ENCODE results near the gene GNG2. TPM values are rescaled to one million over a fixed set of nuclear protein-coding genes. Genes with fewer than 3 reads are reported as not detected.
A peak's percentile ranks its signal among the peaks of the same experiment; 100 is the strongest.

GNG2 gene
- total RNA-seq, 5 donors from 2014 or later (not counting 1 experiment from before 2014, with no cell fraction given) = 82.2 to 197 (median 99.0) TPM

DNA sequence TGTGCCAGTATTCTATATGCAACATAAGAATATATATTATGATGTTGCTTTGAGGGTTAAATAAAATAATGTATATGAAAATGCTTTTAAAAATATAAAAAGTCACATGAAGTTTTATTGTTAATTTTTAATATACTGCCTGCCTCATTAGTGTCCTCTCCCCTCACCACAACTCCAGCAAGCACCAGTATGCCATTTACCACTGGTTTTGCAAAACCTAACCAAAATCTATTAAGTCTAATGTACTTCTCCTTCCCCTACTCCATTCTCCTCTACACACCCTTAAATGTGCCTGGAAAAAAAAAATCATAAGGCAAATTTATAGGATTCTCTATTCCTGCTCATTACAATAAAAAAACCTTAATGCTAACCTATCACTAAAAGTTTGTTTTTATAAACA lies 24.0 kb upstream of the GNG2 start:
- Histone ChIP-seq H3K9me3 (peaks cover 4% of the 10 kb centered on the region), H3K4me1 (ENCODE audit: control insufficient read depth in 1 of 2, extremely low read depth in 1 of 2, insufficient read depth in 2 of 2, low read length in 2 of 2) (no peaks in the 10 kb centered on the region), H3K36me3 (ENCODE audit: control insufficient read depth in 2 of 2, extremely low read depth in 1 of 2, insufficient read depth in 1 of 2, low read length in 1 of 2) (no peaks in the 10 kb centered on the region), H3K27me3 (replicated peaks in 1 of 2; ENCODE audit: control insufficient read depth in 2 of 2, extremely low read depth in 1 of 2, insufficient read depth in 2 of 2, low read length in 1 of 2) (no peaks in the 10 kb centered on the region), H3K4me3 (ENCODE audit: control insufficient read depth in 1 of 2, extremely low read depth in 1 of 2, low read length in 1 of 2) (no peak overlapping the region), H3K27ac (ENCODE audit: low read length) (no peak overlapping the region)
- Mint-ChIP-seq H3K4me3 (no peak overlapping the region), H3K27me3 (no peaks in the 10 kb centered on the region), H3K36me3 (no peaks in the 10 kb centered on the region), H3K27ac (no peak overlapping the region), H3K4me1 (peaks cover 0 to 12% (median 0%) of the 10 kb centered on the region in 3 donors), H3K9me3 (peaks cover 0 to 13% (median 6%) of the 10 kb centered on the region in 3 donors)
- CTCF ChIA-PET = no interaction called here
- POLR2A ChIA-PET = interaction anchor here in 1 of 2 donors (0.6 to 1.0 kb wide), 2 partner anchors 157 to 268 kb away, joined by 3 to 6 read pairs; no protein-coding TSS in a partner anchor
- no peak for DNase-seq
- no peak for ATAC-seq (replicated peaks in 1 of 4)

DNA sequence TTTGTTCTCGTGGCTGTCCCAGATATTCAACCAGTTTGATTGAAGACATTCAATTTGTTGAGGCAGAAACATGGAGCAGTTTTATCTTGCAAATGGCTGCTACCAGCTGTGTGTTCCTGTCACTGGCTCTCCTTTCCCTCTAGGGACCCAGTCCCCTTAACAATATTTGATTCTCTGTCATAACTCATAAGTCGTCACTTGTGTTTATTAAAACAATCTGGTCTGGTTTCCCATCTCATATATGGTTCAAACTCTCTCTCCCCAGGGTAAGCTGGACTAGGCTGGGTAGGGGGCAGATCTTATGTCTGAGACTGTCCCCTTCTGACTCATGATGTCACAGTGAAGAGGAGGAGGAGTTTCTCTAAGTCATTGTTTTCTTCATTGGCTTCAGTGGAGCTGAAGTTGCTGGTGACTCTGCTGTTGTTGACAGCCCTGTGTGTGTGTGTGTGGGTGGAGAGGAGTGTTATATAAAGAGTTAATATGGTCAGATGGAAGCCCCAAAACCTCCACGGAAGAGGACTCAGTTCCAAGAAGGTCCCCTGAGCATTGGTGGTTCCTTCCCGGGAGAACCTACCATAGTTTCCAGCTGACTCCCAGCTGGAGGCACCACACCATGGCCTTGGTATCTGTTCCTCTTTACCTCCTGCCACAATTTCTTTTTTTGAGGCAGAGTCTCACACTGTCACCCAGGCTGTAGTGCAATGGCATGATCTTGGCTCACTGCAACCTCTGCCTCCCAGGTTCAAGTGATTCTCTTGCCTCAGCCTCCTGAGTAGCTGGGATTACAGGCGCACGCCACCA lies 16.1 kb upstream of the GNG2 start:
- Histone ChIP-seq H3K36me3 (ENCODE audit: control insufficient read depth in 2 of 2, extremely low read depth in 1 of 2, insufficient read depth in 1 of 2, low read length in 1 of 2) (no peaks in the 10 kb centered on the region), H3K27me3 (replicated peaks in 1 of 2; ENCODE audit: control insufficient read depth in 2 of 2, extremely low read depth in 1 of 2, insufficient read depth in 2 of 2, low read length in 1 of 2) (no peaks in the 10 kb centered on the region), H3K4me1 (ENCODE audit: control insufficient read depth in 1 of 2, extremely low read depth in 1 of 2, insufficient read depth in 2 of 2, low read length in 2 of 2) (peaks cover 23 to 45% of the 10 kb centered on the region in 2 experiments), H3K27ac (ENCODE audit: low read length) (no peak overlapping the region), H3K9me3 (no peaks in the 10 kb centered on the region), H3K4me3 (ENCODE audit: control insufficient read depth in 1 of 2, extremely low read depth in 1 of 2, low read length in 1 of 2) (no peak overlapping the region)
- Mint-ChIP-seq H3K27ac (peak overlapping the region; percentile 26 to 58), H3K27me3 (no peaks in the 10 kb centered on the region), H3K9me3 (peaks cover 0 to 9% (median 0%) of the 10 kb centered on the region in 3 donors), H3K36me3 (no peaks in the 10 kb centered on the region), H3K4me1 (peaks cover 54 to 63% (median 58%) of the 10 kb centered on the region in 3 donors), H3K4me3 (peak overlapping the region in 1 of 3 donors; percentile 5)
- WGBS (ENCODE audit: insufficient coverage) = 71% methylated on average over 3 of the region's 6 CpGs
- DNase-seq (no peak), ATAC-seq (replicated peaks in 1 of 4) (no peak)
- CTCF ChIA-PET = no interaction called here
- POLR2A ChIA-PET = interaction anchor here in 1 of 2 donors (1.2 kb wide), 1 partner anchor 16 kb away, joined by 3 read pairs; the partner anchor contains the start of gene GNG2

DNA sequence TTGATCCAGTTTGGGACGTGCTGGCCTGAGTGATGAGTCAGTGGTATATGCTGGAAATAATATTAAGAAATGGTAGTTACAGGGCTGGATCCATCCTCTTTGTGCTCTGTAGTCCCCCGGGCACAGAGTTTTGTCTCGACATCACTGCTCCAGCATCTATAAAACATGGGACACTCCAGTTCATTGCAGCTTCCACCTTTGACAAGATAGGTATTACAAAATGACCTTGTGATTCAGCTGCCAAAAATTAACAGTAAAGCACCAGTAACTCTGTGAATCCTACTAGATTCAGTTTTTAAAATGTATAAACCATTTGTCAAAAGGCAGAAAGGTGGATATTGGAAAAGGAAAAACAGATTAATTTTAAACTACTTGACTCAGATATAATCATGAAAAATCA lies 14.6 kb upstream of the GNG2 start:
- ChIA-PET CTCF (interaction anchor here (0.5 to 2.7 kb wide), 6 partner anchors 16 to 89 kb away, joined by 3 to 44 read pairs (median 4); partner anchors contain the start of gene GNG2 (in 1 of the 2)), POLR2A (interaction anchor here (0.6 to 3.9 kb wide), 10 partner anchors 10 to 606 kb away, joined by 3 to 152 read pairs (median 7); partner anchors contain the start of genes GNG2 (in 1 of the 2) and TMX1 (in 1 of the 2))
- no peak for DNase-seq
- Histone ChIP-seq H3K27me3 (replicated peaks in 1 of 2; ENCODE audit: control insufficient read depth in 2 of 2, extremely low read depth in 1 of 2, insufficient read depth in 2 of 2, low read length in 1 of 2) (no peaks in the 10 kb centered on the region), H3K4me1 (ENCODE audit: control insufficient read depth in 1 of 2, extremely low read depth in 1 of 2, insufficient read depth in 2 of 2, low read length in 2 of 2) (peaks cover 23 to 45% of the 10 kb centered on the region in 2 experiments), H3K4me3 (ENCODE audit: control insufficient read depth in 1 of 2, extremely low read depth in 1 of 2, low read length in 1 of 2) (no peak overlapping the region), H3K9me3 (no peaks in the 10 kb centered on the region), H3K36me3 (ENCODE audit: control insufficient read depth in 2 of 2, extremely low read depth in 1 of 2, insufficient read depth in 1 of 2, low read length in 1 of 2) (no peaks in the 10 kb centered on the region), H3K27ac (ENCODE audit: low read length) (peak overlapping the region; percentile 100)
- Mint-ChIP-seq H3K27me3 (no peaks in the 10 kb centered on the region), H3K4me3 (peak overlapping the region; percentile 17 to 82 (median 34)), H3K27ac (peak overlapping the region; percentile 73 to 78), H3K9me3 (peaks cover 0 to 14% (median 8%) of the 10 kb centered on the region in 3 donors), H3K4me1 (peaks cover 59 to 69% (median 65%) of the 10 kb centered on the region in 3 donors), H3K36me3 (no peaks in the 10 kb centered on the region)
- WGBS (ENCODE audit: insufficient coverage) = 90% methylated on average over 2 of the region's 3 CpGs
- no peak for ATAC-seq (replicated peaks in 1 of 4)

DNA sequence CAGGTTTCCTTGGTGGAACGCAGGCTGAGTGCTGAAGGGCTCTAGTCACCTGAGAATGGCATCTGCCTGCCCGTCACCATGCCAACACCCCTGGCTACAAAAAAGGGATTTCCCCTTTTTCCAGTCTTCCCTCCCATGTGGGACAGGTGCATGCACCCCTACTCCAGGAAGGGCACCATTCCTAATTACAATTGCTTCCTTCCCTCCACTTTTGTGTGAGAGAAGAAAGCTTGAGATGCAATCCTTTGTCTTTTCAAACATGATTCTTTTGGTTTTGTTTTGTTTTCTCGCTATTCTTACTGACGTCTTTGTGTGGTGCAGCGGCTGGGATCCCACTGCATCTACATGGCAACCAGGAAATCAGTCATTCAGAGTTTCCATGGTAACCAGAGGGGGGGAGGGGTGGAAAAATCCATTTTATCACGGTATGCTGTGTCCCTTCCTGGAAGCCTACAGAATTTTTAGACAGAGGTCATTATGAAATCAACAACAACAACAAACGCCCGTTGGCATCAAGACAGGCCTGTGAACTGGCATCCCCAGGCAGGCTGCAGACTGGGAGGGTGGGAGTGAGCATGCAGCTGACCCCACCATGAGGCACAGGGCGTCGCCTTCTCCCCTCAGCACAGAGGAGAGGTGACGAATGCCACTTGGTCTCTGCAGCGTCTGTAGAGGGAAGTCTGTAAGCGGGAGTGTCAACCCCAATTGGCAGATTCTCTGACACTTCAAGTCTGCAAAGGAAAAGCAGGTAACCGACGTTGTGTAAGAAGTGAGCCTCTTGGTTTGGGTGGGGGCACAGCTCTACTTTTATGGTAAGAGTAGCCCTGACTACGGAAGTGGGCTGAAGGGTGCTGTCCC lies 13.6 kb upstream of the GNG2 start:
- peaks cover 0 to 14% (median 8%) of the 10 kb centered on the region in 3 donors for H3K9me3 Mint-ChIP-seq
- Histone ChIP-seq H3K9me3 (no peaks in the 10 kb centered on the region), H3K27me3 (replicated peaks in 1 of 2; ENCODE audit: control insufficient read depth in 2 of 2, extremely low read depth in 1 of 2, insufficient read depth in 2 of 2, low read length in 1 of 2) (no peaks in the 10 kb centered on the region), H3K27ac (ENCODE audit: low read length) (peak overlapping the region; percentile 100), H3K36me3 (ENCODE audit: control insufficient read depth in 2 of 2, extremely low read depth in 1 of 2, insufficient read depth in 1 of 2, low read length in 1 of 2) (no peaks in the 10 kb centered on the region), H3K4me1 (ENCODE audit: control insufficient read depth in 1 of 2, extremely low read depth in 1 of 2, insufficient read depth in 2 of 2, low read length in 2 of 2) (peaks cover 23 to 45% of the 10 kb centered on the region in 2 experiments), H3K4me3 (ENCODE audit: control insufficient read depth in 1 of 2, extremely low read depth in 1 of 2, low read length in 1 of 2) (peak overlapping the region; percentile 60 to 62)
- H3K27ac Mint-ChIP-seq = peak overlapping the region; percentile 99
- POLR2A ChIA-PET = interaction anchor here (0.6 to 3.9 kb wide), 28 partner anchors 9 to 1187 kb away, joined by 3 to 152 read pairs (median 5); partner anchors contain the start of genes GNG2 (in 2 of the 2) and TMX1 (in 1 of the 2)
- DNase-seq = peak; percentile 58 to 97 (median 88)
- H3K4me3 Mint-ChIP-seq = peak overlapping the region; percentile 82 to 89 (median 82)
- ATAC-seq (replicated peaks in 1 of 4) = peak; percentile 82 to 92 (median 90)
- peaks cover 65 to 76% (median 66%) of the 10 kb centered on the region in 3 donors for H3K4me1 Mint-ChIP-seq
- 0% methylated on average over 10 of the region's 16 CpGs for WGBS (ENCODE audit: insufficient coverage)
- CTCF ChIA-PET = interaction anchor here in 1 of 2 donors (0.5 to 2.7 kb wide), 20 partner anchors 9 to 1036 kb away, joined by 3 to 44 read pairs (median 4); partner anchors contain the start of gene GNG2
- H3K36me3 Mint-ChIP-seq = no peaks in the 10 kb centered on the region
- no peaks in the 10 kb centered on the region for H3K27me3 Mint-ChIP-seq

DNA sequence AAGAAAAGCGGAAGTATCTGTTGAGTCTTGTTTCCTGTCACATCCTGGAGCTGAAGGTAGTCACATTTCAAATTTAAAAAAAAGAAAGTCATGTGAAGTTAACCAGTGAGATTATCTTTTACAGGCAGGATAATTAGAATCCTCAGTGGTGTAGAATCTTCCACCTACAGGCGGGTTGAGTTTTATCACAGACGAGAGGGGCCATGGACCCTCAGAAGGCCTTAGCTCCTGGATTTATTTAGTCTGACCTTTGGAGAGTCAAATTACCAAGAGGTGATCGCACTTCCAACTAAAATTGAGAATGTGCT lies 13.0 kb upstream of the GNG2 start:
- Mint-ChIP-seq H3K36me3 (no peaks in the 10 kb centered on the region), H3K4me3 (peak overlapping the region; percentile 82 to 89 (median 82)), H3K27me3 (no peaks in the 10 kb centered on the region), H3K4me1 (peaks cover 69 to 81% (median 72%) of the 10 kb centered on the region in 3 donors), H3K27ac (peak overlapping the region; percentile 99), H3K9me3 (peaks cover 0 to 14% (median 8%) of the 10 kb centered on the region in 3 donors)
- no peaks in the 10 kb centered on the region for H3K27me3 ChIP-seq (replicated peaks in 1 of 2; ENCODE audit: control insufficient read depth in 2 of 2, extremely low read depth in 1 of 2, insufficient read depth in 2 of 2, low read length in 1 of 2)
- ATAC-seq (replicated peaks in 1 of 4) = no peak
- H3K36me3 ChIP-seq (ENCODE audit: control insufficient read depth in 2 of 2, extremely low read depth in 1 of 2, insufficient read depth in 1 of 2, low read length in 1 of 2) = no peaks in the 10 kb centered on the region
- no peak overlapping the region for H3K4me3 ChIP-seq (ENCODE audit: control insufficient read depth in 1 of 2, extremely low read depth in 1 of 2, low read length in 1 of 2)
- DNase-seq = peak in 1 of 35 experiments; percentile 19
- H3K4me1 ChIP-seq (ENCODE audit: control insufficient read depth in 1 of 2, extremely low read depth in 1 of 2, insufficient read depth in 2 of 2, low read length in 2 of 2) = peaks cover 26 to 45% of the 10 kb centered on the region in 2 experiments
- POLR2A ChIA-PET = interaction anchor here (0.6 to 3.9 kb wide), 19 partner anchors 10 to 402 kb away, joined by 3 to 152 read pairs (median 6); partner anchors contain the start of gene GNG2 (in 2 of the 2)
- WGBS (ENCODE audit: insufficient coverage) = 80% methylated on average over 1 of the region's 4 CpGs
- CTCF ChIA-PET = interaction anchor here in 1 of 2 donors (0.8 to 2.7 kb wide), 18 partner anchors 9 to 195 kb away, joined by 3 to 44 read pairs (median 5); partner anchors contain the start of gene GNG2
- no peaks in the 10 kb centered on the region for H3K9me3 ChIP-seq
- H3K27ac ChIP-seq (ENCODE audit: low read length) = peak overlapping the region; percentile 100
